NCI-H524 treated with DMSO at 0.1 percent for 48 hours (cell line): Measurements from ENCODE around the gene SPON1.

ENCODE experiments used
- DNase-seq: peaks from one replicate; lab custom pipeline; 2025; lab: John Stamatoyannopoulos, UW

Gene SPON1

DNA sequence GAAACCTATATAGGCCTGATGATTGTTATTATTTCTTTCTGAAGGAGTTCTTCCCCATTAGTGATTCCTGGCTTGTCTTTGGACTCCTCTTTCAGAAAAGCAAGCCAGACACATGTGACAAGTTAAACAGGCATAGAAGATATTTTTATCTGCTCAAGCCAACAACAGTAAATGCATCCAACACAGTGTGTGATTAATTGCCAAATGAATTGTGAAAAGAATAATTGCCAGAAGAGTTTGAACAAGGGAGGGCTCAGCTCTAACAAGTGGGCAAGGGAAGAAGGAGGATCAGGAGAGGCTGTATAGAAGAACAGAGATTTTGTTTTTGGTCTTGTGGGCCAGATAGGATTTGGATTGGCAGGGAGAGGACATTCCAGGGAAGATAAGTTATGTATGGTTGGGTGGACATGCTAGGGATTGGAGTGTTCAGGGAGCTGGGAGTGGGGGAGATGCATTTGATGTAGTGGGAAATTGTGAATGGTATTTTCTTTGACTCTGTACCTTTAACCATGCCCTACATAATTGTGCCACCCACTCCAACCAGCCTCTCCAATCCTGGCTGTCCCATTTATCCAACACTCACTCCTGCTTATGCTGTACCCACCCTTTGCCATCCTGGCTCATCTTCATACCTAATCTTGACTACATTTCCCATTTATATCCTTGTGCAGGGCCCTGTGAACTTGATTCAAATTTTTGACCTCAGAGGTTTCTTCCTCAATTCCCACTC is 223.7 kb downstream of the SPON1 start:
- no peak for DNase-seq

DNA sequence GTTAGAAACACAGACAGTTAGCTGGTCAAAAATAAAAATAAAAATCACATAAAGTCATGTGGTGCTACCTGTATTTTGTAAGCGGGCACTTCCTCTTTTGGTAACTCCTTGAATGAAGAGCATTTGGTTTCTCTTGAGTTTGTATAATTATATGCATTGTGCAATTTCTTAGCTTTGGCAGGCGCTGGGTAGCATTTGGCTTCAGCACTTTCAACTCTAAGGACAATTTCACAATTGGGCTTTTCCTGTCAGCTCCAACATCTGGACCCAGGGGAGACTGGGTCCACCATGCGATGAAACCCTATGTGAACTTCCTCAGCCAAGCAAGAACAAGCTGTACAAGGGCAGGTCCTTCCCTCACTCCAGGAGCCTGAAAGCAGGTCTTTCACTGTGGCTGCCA is 227.4 kb downstream of the SPON1 start:
- no peak for DNase-seq

DNA sequence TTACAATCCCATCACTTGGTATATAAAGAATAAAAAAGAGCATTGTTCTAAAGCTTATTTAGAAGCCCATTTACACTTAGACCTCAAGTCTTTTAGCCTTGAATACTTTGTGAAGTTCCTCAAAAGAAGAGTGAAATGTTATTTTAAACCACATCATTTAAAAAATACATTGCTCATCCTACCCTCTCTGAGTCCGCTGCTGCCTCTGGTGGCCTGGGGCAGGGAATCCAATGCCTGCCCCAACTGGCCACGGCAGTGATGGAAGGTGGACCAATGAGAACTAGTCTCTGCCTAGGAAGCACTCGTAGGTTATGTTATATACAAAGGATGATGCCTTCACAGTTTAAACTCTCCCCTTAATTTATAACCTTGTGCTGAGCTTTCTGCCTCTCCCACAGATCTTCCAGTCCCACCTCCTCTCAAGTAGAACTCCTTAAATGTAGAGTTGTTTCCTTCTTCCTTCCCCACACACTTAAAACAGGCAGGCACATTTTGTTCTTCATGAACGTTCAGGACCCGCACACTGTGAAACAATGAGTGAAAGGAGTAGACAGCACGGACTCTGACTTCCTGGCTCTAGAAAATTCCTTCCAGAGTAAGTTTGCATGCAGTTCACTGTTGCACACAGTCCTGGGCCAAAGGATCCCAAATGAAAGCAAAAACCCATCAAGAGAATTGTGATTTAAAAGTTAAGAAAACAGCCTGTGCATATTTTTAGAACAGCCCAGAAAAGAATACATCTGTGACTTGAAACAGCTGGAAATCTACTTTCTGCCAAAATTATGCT is 228.7 kb downstream of the SPON1 start:
- no peak for DNase-seq

DNA sequence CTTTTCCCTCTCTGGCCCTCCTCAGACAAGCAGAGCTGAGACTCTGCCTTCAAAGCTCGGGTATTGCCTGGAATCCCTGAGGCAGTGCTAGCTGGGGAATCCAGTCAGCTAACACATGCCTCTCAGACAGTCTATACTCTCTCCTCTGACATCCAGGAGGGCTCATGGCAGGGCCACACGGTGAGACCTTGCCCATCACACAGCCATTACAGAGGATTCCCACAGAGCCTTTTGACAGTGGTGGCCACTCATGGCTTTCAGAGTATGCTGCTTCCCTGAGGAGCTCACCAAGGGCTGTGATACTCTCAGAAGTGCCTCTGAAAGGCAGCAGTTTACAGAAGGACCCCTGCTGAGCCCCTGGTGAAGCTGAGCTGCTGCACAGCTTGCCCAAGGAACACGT is 231.1 kb downstream of the SPON1 start:
- DNase-seq: no peak

DNA sequence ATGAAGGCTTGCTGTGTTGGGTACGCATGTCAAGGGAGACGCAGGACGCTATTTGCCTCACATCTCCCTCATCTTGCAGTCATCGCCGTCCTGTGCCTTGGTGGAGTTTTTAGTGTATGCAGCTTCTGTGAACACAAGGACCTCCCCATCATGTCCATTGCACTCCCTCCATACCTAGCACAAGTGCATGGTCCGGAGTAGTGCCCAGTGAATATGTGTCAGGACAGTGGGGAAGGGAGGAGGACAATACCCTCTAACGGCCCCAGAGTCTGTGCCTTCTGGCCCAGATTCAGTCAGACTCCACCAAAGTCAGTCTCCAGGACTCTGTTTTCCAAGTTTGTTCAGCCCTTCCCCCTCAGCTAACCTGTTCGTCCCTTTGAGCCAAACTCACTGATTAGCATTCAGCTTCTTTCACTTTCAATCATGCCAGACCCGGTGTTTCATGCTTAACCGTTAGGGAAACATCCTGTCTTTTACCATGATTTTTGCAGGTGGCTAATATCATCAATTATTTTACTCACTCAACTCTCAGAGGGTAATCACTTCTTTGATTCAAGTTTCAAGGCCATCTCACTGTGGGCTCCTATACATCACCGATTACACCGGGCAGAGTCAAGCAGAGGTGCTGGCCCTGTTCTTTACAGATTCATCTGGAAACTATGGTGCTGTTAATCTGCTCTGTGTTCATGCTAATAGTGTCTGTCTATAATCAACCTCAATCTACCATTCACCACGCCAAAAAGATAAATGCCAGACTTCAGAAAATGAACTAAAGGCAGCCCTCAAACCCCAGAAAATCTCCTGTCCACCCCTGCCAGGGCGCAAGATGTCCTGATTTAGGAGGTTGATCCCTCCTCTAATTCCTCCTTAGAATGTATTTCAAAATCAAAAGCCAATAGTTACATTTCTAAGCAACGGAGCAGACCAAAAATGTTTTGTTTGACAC is 240.0 kb downstream of the SPON1 start:
- DNase-seq: no peak

DNA sequence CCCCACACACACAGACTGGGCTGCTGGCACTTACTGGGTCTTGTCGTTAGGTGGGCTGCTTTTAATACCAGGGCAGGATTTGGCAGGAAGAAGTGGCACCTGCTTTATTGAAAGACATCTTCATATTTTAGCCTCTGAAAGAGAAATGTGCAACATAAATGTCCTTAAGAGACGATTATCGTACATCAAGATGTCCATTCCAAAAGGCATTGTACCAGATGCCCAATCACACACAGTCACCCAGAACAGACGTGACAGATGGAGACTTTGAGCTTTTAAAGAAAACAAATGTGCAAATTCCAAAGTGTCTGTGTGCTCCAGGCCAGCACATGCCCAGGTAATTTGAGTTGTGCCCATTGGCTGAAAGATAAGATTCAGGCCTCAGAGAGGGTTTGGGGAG is 240.8 kb downstream of the SPON1 start:
- peak; percentile 84 for DNase-seq

DNA sequence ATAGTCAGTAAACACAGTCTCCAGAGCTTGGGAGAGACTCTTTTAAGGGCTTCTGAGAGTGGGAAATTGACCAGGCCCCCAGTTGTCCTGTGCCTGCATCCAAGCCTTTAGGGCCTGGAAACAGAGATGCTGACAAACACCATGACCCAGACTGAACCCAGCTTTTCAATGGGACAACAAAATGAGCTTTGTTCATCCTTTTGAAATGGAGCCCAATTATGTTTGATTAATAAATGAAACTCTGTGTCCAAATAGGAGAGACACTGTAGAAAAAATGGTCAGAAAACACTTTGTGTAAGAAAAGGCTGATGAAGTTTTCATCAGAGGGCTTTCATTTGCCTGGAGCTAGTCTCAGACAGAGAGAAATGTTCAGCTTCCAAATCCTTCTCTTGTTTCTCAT is 250.5 kb downstream of the SPON1 start:
- DNase-seq: no peak

DNA sequence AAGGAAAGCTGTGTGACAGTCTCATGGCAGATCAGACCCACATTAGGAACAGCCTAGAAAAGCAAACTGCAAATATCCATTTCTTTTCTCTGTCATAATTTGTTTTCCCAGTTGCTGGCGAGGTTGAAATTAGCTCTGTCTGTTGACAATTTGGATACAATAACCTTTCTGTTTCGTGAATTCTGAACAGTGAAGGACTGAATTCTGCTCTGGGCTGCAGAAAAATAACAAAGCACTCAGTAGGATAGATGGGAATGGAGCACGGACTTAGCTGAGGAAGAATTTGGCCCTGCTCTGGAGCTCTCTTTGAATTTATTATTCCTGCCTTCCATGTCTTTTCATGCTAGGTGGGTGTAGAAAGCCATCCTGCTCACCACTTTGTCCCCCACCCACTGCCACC is 256.2 kb downstream of the SPON1 start:
- no peak for DNase-seq

DNA sequence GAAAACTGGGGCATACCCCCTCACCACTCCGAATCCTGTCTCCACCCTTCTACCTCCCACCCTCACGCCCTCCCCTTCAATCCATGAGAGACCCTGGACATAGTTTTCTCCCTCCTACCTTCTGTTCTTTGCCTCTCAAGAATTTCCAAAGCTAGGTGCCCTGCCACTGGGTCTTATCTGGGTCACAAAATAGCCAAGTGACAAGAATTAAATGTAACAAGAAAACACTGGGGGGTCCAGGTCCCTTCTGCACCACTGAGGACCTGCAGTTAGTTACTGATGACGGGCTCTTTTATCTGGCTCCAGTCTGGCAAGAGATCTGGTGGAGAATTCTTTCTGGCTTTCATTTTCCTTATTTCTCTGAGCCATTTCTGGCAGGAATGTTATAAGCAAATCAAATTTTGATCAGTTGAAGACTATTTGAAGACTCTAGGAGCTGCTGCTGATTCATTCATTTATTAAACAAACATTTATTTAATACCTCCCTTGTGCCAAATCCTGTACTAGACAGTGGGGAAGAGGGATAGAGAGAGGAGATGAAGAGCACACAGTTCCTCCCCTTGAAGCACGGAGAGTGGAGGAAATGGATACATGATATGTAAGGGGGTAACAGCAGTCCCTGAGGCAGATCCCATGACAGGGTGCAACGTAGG is 261.2 kb downstream of the SPON1 start:
- DNase-seq: no peak

DNA sequence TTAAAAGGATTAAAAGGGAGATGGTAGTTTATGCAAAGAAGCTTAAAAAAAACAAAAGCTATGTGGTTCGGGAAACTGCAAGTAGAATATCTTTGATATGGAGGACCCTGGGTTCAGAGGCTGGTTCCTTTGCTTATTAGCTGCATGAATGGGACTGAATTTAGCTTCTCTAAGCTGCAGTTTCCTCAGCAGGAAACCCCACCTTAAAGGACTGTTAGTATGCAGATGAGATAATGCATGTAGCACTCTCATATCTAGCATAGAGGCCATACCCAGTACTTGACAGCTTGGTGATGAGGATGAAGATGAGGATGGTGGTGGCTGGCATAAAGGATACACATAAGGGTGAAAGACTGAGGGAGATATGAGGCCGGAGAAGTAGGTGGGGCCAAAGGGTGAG is 261.9 kb downstream of the SPON1 start:
- DNase-seq: no peak

DNA sequence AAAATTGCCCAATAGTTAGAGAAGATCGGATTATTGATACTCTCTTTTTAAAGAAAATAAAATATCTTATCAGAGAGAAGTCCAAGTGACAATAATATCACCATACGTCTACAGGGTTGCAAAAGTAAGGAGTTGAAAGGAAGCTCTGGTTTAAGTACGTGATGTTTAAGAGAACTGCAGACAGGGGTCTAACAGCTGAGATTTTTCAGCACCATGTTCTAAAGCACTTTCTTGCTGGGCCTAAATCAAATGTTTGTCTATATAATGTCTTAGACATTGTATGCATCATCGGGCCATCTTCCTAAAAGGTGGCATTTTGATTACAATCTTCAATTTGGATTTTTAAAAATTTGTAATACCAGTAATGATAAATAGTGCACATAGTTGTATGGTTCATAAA is 263.1 kb downstream of the SPON1 start:
- DNase-seq: no peak

DNA sequence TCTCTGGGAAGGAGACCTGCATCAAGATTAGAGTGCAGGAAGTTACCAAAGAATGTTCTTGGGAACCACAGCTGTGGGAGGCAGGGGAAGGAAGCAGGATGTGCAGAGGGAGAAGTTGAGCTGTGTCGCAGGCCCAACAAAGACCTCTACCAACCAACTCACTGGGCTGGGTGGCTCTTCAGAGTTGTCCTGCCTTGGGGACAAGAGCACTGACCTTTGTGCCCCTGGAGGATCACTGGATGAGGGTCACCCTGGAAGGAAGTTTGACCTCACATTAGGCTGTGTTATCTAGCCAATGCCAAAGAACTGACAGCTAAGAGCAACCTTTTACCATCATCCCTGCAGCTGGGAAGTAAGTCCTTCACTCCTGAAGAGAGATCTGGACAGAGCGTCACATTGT is 265.8 kb downstream of the SPON1 start:
- no peak for DNase-seq

DNA sequence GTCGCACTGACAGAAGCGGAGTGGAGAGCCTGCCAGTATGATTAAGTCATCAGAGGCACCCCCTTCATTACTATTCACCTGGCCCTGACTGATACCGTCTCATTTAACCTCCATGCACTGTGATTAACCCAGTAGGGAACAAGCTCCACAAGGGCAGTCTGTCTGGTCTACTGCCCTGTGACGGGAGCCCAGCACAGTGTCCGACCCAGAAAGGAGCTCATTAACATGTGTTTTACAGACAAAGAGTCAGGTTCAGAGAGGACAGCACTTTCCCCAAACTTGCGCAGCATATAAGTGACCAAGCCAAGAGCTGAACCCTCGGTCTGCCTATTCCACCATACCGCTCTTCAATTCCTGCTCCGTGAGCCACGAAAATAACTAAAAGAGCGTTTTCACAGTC is 266.9 kb downstream of the SPON1 start:
- DNase-seq: no peak

DNA sequence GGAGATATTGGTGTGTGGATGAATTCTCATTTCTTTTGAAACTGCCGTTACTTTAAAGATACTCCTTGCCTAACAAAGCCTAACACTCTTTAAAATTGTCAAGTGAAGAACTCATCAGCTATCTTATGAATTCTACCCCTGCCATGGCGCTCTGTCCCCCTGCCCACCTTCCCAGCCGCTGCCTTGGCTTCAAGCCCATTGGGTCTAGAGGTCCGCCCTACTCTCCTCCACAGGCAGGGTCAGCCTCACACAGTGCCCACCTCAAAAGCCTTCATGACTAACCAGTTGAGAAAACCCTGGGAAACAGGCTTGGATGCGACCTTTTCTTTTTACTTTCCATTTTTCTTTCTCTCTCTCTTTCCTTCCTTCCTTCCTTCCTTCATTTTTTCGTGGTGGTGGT is 267.9 kb downstream of the SPON1 start:
- DNase-seq: no peak

DNA sequence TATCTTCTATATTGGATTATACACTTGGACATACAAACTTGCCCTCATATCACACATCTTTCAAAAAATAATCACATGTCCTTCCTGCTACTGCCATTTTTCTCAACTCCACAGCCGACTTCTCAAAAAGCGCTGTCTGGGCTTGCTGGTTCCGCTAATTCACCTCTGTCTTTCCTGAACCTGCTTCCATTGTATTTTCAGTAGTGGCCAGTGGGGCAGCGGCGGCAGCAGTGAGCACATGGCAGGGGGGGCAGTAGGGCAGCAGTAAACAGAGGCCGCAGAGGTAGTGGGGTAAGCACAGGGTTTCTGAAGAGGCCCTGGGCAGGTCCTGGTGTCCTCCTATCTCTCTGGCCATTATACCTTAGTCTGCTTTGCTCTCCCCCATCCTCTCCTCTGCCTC is 270.1 kb downstream of the SPON1 start:
- no peak for DNase-seq

DNA sequence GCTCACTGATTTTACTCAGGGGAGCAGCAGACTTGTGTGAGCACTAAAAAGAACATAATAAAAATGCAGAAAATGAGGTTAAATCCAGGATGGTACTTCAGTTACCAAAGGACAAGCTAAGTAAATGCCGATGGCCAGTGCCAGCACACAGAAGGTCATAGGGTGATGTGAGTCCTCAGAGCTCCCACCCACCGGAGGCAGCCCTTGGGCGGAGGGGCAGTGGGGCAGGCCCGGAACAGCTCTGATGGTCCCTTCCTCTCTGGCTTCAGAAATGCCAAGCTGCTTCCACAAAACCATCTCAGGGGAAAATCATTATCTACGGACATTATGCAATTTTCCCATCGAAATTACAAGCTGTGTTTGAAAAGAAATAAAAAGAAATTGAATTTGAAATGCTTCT is 271.9 kb downstream of the SPON1 start:
- DNase-seq: no peak

DNA sequence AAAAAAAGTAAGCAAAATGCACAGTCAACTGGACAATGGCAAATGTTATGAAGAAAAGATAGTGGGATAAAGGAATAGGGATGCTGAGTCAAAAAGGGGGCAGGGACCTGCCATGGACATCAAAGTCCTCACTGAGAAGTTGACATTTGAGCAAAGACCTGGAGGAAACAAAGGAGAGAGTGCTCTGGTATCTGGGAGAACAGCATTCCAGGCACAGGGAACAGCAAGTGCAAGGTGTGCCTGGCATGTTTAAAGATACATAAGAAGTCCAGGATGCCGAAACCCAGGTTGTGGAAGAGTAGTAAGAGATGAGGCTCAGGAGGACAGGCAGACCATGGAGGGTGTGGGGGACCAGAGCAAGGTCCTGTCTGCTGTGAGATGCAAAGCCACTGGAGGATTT is 273.2 kb downstream of the SPON1 start:
- no peak for DNase-seq

DNA sequence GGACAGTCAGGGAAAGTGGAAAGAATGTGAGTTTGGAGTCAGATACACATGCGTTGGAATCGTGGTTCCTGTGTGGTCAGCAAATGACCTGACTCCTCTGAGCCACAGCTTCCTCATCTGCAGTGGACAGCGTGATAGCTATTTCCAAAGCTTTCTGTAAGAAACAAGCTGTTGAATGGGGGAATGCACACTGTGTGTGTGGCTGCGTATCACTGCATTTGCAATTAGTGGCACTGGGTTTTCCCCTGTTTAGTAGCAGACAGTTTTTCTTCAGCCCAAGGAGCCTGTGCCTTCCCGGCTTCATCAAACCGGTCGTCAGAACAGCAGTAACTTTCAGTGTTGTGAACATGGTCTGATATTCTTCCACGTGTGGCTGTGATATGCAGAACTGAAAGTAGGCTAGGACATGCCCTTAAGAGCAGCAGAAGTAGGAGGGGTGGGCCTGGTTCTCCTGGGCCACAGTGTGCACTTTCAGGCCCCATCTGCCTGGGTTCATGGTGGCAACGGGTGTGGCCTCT is 275.0 kb downstream of the SPON1 start:
- no peak for DNase-seq

DNA sequence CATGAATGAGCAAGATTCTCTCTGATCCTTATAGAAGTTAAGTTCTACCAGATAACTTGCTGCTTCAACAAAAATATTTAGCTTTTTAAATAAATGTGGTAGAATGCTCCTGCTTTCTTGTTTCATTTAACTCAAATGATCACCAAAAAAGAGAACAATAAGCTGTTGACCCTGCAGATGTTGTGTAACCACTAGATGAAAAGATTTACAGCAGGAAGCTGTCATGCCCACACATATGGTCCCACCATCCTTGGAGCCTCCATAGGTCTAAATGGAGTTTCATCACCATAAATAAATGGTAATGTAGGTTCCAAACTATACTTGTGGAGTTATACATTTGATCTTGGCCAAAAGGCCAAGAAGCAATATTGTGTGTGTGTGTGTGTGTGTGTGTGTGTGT is 277.7 kb downstream of the SPON1 start:
- no peak for DNase-seq

DNA sequence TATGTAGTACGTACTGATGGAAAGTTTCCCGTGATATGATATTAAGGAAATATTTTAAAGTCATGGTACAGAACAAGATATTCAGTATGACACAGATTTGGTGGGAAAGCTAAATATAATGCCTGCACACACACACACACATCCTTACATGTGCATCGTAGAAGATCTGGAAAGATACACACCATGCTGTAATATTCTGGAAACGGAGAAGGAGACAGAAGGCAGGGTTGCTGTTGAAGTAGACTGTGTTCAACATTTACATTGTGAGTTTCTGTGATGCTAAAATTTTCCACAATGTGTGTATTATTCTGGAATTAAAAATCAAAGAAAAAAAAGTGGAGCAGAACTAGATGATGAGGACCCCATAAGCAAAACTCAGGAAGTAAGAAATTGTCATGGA is 278.4 kb downstream of the SPON1 start:
- DNase-seq: no peak

DNA sequence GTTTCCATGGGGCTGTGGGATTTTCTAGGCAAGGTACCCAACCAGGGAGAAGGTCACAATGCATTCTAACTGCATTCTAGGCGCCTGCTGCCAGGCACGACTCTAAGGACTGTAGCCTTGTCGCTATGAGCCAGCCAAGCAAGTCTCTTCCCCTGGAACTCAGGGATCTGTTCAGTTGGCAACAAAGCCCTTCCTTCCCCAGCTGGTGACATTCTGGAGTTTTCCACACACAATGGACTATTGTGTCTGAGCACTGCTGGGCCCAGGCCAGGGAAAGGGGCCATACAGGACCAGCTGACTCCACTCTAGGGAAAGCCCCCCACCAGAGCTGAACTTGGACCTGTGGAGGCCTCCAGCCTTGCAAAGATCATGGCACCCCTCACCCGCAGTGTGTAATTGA is 279.7 kb downstream of the SPON1 start:
- DNase-seq: no peak

DNA sequence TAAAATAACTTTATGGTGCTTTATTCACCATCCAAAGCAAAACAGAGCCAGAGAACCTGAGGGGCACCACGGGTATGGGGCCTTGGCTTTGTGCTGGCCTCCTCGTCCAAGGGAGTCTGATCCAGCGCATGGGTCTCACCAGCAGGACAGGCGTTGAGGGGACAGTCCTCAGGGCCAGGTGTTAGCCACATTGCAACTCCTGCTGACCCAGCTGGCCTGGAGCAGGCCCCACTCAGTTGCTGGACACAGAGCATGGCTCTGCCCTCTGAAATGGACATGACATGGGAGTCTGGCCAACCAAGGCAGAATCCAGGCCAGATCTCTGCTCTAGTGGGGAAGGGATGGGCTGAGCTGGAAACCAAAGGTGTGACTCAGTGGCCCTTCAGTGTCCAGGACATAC is 280.2 kb downstream of the SPON1 start:
- no peak for DNase-seq
